ENCODE measurements around the gene ENAH. TPM values are rescaled to one million over a fixed set of nuclear protein-coding genes. Genes with fewer than 3 reads are reported as not detected.
"Not testable (repeated sequence)": the region's sequence is repeated elsewhere in the genome, so short reads cannot be mapped to it uniquely, and the experiment has no call there.

ENAH gene
- total RNA-seq, 1 experiment from 2014 or later: 130 TPM

DNA sequence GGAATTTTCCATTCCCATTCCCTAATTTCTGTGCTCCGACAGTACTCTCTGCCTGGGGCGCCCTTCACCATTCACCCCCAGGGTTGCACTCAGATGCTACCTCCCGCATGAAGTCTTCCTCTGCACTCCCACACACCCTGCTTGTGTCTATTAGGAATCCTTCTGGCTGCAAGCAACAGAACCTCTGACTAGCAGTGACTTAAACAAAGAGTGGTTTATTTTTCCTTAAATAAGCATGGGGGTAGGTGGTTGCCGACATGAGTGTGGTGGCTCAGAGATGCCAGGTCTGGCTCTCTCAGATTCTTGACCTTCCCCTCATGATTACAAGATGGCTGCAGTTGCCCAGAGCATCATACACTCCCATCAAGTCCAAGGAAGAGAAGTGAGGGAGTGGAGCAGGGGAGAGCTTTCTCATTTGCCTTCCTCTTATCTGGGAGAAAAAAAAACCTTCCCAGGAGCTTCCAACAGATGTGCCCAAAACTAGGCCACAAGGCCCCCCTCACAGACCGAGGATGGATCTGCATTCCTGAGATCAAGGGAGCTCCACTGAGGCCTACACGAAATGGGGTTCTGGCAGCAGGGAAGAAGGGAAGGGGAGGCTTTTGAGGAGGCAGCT is 175.5 kb downstream of the ENAH start:
- DNase-seq (ENCODE audit: extremely low read depth, low read depth): no peak

DNA sequence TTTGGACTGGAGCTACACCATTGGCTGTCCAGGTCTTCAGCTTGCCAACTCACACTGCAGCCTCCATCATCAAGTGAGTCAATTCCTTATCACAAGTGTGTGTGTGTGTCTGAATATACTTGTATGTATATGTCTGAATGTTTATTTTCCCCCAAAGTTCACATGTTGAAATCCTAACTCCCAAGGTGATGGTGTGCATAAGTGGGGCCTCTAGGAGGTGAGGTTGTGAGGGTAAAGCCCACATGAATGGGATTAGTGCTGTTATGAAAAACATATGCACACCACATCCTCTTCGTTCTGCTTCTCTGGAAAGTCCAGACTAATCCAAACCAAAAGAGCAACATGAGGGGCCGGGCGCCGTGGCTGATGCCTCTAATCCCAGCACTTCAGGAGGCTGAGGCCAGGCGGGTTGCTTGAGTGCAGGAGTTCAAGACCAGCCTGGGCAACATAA is 176.4 kb downstream of the ENAH start:
- DNase-seq (ENCODE audit: extremely low read depth, low read depth): no peak

DNA sequence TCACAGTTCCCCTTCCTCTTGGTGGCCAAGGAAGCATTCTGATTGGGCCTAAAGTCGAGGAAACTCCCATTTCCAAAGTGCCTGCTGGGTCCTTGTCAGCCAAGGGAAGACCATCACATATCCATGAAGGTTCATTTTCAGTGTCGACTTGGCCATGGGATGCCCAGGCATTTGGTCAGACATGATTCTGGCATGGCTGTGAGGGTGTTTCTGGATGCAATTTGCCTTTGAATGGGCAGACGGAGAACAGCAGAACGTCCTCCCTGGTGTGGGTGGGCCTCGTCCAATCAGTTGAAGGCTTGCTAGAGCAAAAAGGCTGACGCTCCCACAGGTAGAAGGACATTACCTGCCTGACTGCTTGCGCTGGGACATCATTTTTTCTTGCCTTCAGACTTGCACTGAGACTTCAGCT is 176.8 kb downstream of the ENAH start:
- DNase-seq (ENCODE audit: extremely low read depth, low read depth): no peak

DNA sequence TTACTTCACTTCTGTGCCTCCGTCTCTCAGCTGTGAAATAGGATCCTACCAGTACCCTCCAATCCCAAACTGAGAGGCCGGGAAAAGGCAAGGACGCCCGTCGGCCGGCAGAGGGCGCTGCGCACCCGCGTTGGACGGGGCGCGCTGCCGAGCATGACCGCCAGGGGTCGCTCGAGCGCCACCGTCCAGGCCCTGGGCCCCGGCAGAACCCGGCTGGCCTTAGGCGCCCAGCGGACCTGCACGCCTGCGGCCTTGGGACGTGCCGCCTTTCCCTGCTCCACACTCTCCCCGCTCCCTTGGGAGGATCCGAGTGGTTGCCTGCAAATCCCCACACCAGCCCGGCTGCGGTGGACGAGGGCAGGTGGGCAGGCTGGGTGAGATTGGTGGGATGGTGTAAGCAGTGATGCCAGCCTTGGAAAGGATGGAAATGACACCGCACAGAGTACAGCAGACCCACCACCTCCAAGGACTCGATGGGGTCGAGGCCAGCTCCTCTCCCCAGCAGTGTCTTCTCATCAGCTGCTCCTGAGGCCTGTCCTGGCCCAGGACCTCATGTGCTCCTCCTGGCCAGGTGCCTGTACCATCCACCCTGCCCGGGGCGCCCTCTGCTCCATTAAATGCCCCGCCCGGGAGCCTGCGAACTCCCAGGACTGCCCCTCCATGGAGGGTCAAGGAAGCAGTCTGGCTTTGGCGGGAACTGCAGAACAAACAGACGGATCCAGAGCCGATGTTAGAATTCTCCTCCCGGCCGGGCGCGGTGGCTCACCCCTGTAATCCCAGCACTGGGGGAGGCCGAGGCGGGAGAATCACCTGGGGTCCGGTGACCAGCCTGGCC is 177.7 kb downstream of the ENAH start:
- DNase-seq (ENCODE audit: extremely low read depth, low read depth): peak; percentile 64

DNA sequence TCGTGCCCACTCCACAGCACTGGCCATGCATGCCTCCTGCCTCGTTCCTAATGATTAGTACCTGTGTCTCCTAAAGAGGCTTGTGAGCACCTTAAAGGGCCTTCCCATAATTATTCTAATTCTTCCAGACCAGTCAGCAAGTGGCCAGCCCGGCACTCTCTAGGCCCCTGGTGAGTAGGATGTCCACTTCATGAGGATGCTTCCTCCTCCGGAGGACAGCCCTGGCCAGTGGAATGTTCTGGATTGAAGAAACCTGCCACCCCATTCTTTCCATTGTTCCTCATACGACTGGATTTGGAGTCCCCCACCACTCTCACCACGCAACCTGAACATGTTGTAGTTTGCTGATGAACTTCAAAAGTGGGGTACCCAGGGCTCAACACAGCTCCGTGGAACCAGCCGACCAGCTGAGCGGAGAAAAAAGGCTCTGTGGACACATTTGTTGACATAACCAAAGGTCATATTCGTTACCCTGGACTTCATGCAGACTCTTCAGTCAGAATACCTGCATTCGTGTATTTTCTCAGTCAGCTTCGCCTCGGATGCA is 178.4 kb downstream of the ENAH start:
- DNase-seq (ENCODE audit: extremely low read depth, low read depth): no peak

DNA sequence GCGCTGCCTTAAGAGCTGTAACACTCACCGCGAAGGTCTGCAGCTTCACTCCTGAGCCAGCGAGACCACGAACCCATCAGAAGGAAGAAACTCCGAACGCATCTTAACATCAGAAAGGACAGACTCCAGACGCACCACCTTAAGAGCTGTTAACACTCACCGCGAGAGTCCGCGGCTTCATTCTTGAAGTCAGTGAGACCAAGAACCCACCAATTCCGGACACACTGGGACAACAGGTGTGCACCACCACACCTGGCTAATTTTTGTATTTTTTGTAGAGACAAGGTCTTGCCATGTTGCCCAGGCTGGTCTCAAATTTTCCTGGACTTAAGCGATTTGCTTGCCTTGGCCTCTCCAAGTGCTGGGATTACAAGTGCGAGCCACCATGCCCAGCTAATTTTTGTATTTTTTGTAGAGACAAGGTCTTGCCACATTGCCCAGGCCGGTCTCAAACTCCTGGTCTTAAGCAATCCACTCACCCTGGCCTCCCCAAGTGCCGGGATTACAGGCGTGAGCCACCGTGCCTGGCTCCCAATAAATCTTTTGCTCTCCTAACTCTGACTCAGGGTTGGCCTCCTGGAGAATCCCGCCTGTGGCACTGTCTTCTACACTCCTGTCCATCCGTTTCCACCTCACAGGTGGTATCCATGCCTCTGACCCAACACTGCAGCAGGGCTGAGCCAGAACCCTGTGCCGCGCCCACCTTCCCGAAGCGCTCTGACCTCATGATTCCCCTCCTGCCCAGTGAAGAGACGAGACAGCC is 179.1 kb downstream of the ENAH start:
- DNase-seq (ENCODE audit: extremely low read depth, low read depth): not testable (repeated sequence)

DNA sequence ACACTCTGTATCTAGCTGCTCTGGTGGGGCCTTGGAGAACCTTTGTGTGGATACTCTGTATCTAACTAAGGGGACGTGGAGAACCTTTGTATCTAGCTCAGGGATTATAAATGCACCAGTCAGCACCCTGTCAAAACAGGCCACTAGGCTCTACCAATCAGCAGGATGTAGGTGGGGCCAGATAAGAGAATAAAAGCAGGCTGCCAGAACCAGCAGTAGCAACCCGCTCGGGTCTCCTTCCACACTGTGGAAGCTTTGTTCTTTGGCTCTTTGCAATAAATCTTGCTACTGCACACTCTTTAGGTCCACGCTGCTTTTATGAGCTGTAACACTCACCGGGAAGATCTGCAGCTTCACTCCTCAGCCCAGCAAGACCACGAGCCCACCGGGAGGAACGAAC is 179.7 kb downstream of the ENAH start:
- not testable (repeated sequence) for DNase-seq (ENCODE audit: extremely low read depth, low read depth)

DNA sequence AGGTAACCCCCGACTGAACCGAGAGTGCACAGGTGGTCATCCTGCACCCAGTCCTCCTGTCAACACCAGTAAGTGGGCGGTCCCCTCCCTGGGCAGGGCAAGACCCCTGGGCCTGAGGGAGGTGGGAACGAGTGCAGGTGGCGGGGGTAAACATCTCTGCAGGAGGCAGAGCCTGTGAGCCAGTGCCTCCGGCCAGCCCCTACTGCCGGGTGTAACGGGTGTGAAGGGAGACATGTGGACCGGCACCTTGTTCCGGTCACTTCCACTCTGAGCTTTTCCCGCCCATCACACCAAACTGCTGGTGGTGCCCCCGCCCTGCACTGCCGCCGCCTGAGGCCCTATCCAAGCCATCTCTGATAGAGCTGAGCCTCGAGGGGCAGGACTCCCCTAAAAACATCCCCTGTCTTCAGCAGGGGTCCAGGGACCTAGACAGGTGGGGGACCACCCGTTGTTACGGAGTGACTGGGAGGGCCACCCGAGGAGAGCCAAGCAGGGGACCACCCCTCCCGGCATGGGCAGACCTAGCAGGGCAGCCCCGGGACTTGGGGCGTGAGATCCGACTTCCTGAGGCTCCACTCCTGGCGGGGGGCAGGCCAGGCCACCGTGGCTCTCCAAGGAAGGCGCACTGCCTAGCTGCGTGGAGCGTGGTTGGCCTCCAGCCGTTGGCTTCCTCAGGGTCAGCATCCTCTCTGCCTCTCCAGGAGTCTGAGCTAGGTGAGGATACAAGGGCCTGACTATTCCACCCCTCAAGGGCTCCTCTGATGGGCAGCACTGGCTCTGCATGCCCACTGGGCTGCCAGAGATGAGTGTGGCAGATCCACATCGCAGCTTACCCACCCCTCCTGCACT is 181.2 kb downstream of the ENAH start:
- DNase-seq (ENCODE audit: extremely low read depth, low read depth): no peak

DNA sequence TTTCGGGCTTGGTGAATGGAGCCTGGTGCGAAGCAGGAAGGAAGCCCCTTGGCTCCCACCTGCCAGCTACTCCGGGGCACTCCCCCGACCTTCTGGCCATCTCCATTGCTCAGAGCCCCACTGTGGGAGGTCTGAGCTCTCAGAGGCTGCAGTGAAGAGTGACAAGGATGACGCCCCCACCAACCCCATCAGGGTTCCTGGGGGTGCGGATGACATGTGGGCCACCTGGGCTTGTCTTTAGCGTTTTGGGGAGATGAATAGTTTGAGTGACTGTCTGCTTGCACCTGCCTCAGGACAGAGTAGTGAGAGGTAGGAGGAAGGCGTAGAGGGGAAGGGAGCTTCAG is 181.8 kb downstream of the ENAH start:
- DNase-seq (ENCODE audit: extremely low read depth, low read depth): no peak

DNA sequence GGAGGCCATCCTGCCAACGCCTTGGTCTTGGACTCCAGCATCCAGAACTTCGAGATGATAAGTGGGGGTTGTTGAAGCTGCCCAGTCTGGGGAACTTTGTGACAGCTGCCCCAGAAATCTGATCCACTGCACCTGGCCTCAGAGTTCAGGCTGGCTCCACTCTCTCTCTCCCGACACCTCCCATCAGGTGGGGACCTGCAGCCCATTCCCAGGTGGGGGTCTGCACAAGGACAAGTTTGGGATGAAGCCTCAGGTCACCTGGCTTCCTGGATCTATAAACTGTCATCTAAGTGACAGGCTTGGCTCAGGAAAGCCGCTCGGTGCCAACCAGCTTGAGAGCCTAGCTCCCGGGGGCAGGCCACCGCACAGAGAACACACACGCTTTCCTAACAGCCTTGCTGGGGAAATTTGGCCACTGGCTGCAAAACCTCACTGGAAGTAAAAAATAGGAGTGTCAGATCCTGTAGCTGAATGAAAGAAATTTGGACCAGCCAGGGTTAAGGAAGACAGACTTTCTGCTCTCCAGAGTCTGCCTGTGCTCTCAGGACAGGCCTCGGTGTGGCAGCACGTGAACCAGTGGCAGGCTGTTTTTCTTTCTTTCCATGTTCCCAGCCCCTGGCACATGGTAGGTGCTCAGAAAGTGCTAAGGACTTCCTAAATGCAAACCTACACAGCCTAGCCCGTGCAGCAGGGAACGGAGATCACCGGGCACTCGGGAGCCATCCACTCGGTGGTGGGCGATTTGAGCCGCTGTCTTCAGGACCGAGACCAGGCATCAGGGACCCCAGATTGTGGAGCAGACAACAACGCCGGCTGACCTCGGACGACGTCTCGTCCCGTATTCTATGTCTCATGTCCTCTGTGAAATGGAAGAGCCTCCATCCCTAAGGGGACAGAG is 182.5 kb downstream of the ENAH start:
- DNase-seq (ENCODE audit: extremely low read depth, low read depth): no peak

DNA sequence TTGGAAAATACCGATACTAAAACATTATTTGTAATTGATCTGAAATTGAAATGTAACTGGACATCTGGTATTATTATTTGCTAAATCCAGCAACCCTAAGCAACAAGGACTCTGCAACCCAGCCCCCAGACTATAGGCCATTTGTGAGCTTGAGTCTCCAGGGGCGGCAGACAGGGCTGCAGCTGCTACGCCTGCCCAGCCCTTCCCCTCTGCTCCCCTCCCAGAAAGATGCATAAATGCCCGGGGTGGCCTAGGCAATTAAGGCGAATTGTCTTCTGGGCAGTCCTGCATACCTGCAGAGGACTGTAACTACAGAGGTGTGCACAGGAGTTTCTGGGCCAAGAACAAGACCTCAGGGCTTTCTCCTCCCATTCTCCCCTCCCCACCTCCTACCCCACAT is 183.9 kb downstream of the ENAH start:
- no peak for DNase-seq (ENCODE audit: extremely low read depth, low read depth)

DNA sequence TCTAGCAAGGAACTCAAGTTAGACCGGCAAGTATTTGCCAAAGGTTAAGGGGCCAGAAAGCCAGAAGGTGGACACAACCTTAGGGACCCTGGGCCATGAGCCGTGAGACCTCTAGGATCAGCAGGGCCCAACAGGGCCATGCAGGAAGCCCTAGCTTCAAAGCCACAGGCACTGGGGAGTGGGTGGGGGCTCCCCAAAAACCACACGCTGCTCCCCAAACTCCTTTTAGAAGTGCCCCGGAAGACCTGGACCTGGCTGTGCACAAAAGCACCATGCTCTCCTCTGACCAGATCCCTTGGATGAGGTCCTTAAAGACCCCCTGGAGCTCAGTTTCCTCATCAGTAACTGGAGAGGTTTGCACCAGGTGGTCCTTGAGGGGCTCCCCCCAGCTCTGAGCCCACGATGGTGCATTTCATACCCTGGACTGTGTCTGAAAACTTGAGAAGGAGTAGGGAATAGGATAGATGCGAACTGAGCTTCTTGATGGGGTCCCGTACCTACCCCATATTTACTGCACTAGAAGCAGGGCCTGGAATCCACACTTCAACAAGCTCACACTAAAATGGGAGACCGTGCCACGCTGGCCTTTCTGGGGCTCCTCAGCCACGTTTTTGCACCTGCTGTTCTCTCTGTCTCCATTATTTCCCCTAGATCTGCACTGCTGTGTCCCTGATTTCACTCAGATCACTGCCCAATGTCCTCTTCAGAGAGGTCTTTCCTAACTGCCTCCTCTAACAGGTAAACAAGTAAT is 184.5 kb downstream of the ENAH start:
- DNase-seq (ENCODE audit: extremely low read depth, low read depth): no peak

DNA sequence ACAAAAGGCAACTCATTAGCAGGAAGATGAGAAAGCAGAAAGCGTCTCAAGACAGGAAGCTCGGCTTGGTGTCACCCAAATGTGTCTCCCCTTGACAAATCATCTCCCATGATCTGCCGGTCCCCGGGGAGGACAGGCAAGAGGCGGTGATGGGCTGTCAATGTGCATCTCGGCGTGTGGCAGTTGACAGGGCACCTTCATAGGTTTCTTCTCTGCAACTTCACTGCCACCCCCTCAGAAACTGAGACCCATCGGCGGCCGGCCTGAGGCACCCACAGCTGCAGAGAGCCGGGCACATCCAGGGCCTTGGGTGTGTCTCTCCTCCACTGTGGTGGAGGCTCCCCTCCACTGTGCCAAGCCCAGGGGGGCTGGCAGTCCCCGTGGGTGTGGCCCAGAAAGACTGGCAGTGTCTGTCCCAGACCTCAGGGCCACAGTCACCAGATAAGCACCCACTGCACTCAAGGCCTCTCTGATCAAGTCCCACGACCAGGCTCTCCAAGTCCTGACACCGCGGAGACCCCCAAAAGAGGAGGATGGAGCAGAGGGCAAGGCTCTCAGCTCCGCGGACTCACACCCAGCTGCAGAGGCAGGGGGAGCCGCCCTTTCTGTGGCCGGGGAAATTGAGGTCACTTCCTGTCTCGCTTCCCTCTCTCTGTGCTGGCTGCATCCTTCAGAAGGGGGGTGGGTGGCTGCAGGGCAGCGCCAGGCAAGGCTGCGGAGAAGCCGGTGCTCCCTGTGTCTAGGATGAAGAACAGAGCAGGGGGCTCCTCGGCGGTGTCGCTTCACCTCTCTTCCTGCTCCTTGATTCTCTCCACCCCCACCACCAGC is 185.5 kb downstream of the ENAH start:
- peak; percentile 64 for DNase-seq (ENCODE audit: extremely low read depth, low read depth)

DNA sequence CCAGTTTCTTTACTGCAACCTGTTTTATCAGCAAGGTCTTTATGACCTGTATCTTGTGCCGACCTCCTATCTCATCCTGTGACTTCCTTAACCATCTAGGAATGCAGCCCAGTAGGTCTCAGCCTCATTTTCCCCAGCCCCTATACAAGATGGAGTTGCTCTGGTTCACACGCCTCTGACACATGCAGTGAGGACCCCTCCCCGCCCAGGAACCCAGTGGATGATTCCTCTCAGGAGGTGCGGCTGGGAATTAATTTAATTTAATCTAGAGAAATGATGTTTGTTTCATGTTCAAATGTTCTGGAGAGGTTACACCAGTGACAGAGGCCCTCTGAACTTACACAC is 186.1 kb downstream of the ENAH start:
- DNase-seq (ENCODE audit: extremely low read depth, low read depth): no peak

DNA sequence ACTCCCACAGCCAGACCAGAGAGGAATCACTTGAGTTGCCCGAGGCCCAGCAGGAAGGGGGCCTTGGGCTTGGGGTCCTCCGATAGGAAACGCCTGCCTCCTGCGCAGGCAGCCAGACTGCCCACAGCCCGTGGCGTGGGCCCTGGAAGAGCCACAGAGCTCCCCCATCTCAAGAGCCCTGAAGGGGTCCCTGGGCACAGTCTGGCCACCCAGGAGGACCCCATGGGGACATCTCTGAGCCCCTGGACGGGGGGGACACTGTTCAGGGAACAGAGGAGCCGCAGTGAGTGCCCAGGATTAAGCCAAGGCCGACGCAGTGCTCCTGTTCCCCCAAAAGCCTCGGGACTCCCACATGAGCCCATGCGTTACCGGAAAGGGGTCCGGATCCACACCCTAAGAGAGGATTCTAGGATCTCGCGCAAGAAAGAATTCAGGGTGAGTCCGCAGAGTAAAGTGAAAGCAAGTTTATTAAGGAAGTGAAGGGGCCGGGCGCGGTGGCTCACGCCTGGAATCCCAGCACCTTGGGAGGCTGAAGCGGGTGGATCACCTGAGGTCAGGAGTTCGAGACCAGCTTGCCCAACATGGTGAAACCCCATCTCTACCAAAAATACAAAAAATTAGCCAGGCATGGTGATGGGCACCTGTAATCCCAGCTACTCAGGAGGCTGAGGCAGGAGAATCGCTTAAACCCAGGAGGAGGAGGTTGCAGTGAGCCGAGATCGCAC is 187.0 kb downstream of the ENAH start:
- no peak for DNase-seq (ENCODE audit: extremely low read depth, low read depth)

DNA sequence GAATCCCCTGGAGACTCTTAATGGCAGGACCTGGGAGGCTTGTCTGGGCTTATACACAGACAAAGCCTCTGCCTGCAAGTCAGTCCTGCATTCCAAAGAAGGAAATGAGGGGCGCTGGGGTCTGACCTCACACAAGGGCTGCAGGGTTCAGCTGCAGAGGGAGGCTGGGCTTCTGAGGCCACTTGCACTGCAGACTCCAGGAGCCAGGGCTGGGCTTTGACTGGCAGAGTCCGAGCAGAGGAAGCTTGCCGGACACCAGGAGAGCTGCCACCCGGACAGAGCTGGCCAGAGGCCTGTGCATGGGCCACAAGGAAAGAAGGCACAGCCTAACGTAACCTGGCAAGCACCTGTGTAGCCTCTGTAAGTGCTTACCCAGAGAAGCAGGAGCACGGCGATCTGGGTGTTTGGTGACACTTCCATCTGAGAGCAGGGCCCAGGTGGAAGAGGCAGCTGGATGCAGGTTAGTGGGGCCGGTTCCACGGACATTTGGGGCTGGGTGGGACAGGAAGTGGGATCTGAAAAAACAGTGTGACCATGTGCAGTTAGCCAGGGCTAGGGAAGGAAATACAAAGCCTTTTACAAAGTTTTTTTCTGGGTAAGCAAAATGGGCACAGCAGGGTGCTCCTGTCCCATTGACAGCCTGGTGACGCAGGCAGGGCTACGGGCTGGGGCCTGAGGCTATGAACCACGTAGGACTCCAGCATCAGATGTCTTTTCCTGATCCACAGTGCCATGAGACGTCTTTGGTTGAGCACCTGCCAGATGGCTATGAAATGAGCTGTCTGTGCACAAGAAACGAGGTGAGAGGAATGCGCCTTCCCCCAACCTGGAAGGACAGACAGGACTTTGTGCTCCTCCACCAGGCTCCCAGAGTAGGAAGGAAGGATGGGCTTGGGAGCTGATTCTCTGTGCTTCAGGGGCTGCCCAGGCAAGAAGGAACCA is 187.8 kb downstream of the ENAH start:
- no peak for DNase-seq (ENCODE audit: extremely low read depth, low read depth)
